BJ (cell line): Measurements from ENCODE around the gene PGC. TPM values are rescaled to one million over a fixed set of nuclear protein-coding genes. Genes with fewer than 3 reads are reported as not detected.

ENCODE experiments used
- CTCF ChIA-PET: fragments of 350-600 bp; formaldehyde crosslinking; extraction: SDS; loops from one replicate; lab custom pipeline; 2021; ENCODE audit warnings: antibody characterized with exemption, inconsistent platforms; lab: Yijun Ruan, JAX
- POLR2A ChIA-PET: fragments of 300-600 bp; sonication (Branson Sonifier 250); formaldehyde crosslinking; extraction: SDS; loops from one replicate; lab custom pipeline; 2021; ENCODE audit warnings: antibody characterized with exemption; lab: Charles Lee
- DNase-seq: peaks from one replicate; pipeline ENCODE4 v3.0.0-alpha.2; 2011; ENCODE audit warnings: low read depth
- H3K27me3 ChIP-seq: 2 replicates; pipeline ENCODE4 v1.6.0; 2011; ENCODE audit warnings: low read length; ENCODE audit not compliant: control insufficient read depth, insufficient read depth
- H3K36me3 ChIP-seq: 2 replicates; pipeline ENCODE4 v1.5.1; 2011; ENCODE audit warnings: low read length; ENCODE audit not compliant: control insufficient read depth, insufficient read depth
- H3K4me3 ChIP-seq: 2 replicates; pipeline ENCODE4 v1.5.1; 2011; ENCODE audit warnings: low read depth, mild to moderate bottlenecking, control low read depth, low read length
- CTCF ChIP-seq: IDR thresholded peaks from 2 replicates; pipeline ENCODE4 v1.5.1; 2011; ENCODE audit warnings: low read depth, mild to moderate bottlenecking, control low read depth, inconsistent platforms, low read length, moderate library complexity; ENCODE audit not compliant: insufficient read depth
- polyA plus RNA-seq: library from polyadenylated mRNA; depleted of rRNA; stranded (reverse); fragments of >200 nt; gene quantifications from 2 replicates; pipeline ENCODE4 v1.2.3, GENCODE V29; 2011; rRNA removed
- small RNA-seq: library from RNA; depleted of rRNA; stranded (forward); fragments of <200 nt; gene quantifications from one replicate; pipeline ENCODE3, GENCODE V24; 2012; ENCODE audit warnings: low replicate concordance, low read depth; ENCODE audit not compliant: insufficient read length

Gene PGC
- polyA plus RNA-seq, 1 experiment: not detected

GRCh38 chr6:41687501-41688175 is 59.6 kb downstream of the PGC start:
- DNase-seq: no peak
- TF ChIP-seq CTCF: no peak
- Histone ChIP-seq H3K36me3 (peaks cover 17% of the 10 kb centered on the region), H3K27me3 (no peaks in the 10 kb centered on the region), H3K4me3 (no peak overlapping the region)
- ChIA-PET POLR2A (no interaction called here), CTCF (interaction anchor here (1.1 to 11.5 kb wide), 5 partner anchors 18 to 317 kb away, joined by 3 to 211 read pairs (median 11); partner anchors contain the start of gene TFEB)

Small RNA genes lying within 50 kb of the gene (small RNA-seq; reads per million reads assigned to genes)
- not detected for gene AL365205.2
- gene AL365205.3: not detected

Other genes with a start within 250 kb of the PGC start
- 1.9 and 4.0 TPM in 2 replicates for gene FOXP4, start 201.0 kb downstream of the PGC start, polyA plus RNA-seq
- gene MDFI, start 108.9 kb downstream of the PGC start, polyA plus RNA-seq: not detected in 2 replicates
- 13.2 and 21.9 TPM in 2 replicates for gene TFEB, start 11.8 kb downstream of the PGC start, polyA plus RNA-seq
- 2.1 and 3.3 TPM in 2 replicates for gene FRS3, start 32.5 kb upstream of the PGC start, polyA plus RNA-seq
- 0.31 TPM in 1 of 2 replicates, not detected in the other for gene PRICKLE4, start 33.4 kb upstream of the PGC start, polyA plus RNA-seq
- 157 and 199 TPM in 2 replicates for gene TOMM6, start 40.3 kb upstream of the PGC start, polyA plus RNA-seq
- gene USP49, start 148.0 kb upstream of the PGC start, polyA plus RNA-seq: 1.6 and 1.9 TPM in 2 replicates
- gene MED20, start 173.7 kb upstream of the PGC start, polyA plus RNA-seq: 33.0 and 34.4 TPM in 2 replicates
- gene BYSL, start 174.1 kb upstream of the PGC start, polyA plus RNA-seq: 18.0 and 28.5 TPM in 2 replicates
- 20.0 and 38.5 TPM in 2 replicates for gene CCND3, start 194.4 kb upstream of the PGC start, polyA plus RNA-seq